Endodermal cell (in vitro differentiated cells): ENCODE results near the gene SLC22A2. TPM values are rescaled to one million over a fixed set of nuclear protein-coding genes. Genes with fewer than 3 reads are reported as not detected.
"Not testable (repeated sequence)": the region's sequence is repeated elsewhere in the genome, so short reads cannot be mapped to it uniquely, and the experiment has no call there.

Source experiments
- DNase-seq: peaks from one replicate; pipeline ENCODE4 v3.0.0-alpha.2; 2017
- H3K27ac ChIP-seq: 2 replicates; pipeline ENCODE4 v1.5.1; 2013; ENCODE audit warnings: mild to moderate bottlenecking, low read depth, low read length, moderate library complexity
- H3K27me3 ChIP-seq: 2 replicates; pipeline ENCODE4 v1.6.1; 2013; ENCODE audit warnings: mild to moderate bottlenecking, low read length, moderate library complexity; ENCODE audit not compliant: insufficient read depth, control insufficient read depth, poor library complexity, severe bottlenecking
- H3K36me3 ChIP-seq: 2 replicates; pipeline ENCODE4 v1.7.0; 2013; ENCODE audit warnings: mild to moderate bottlenecking, low read length, moderate library complexity; ENCODE audit not compliant: control insufficient read depth, insufficient read depth
- H3K4me1 ChIP-seq: one replicate; pipeline ENCODE4 v1.7.0; 2013; ENCODE audit warnings: low read length; ENCODE audit not compliant: control insufficient read depth, insufficient read depth
- H3K4me3 ChIP-seq: 2 replicates; pipeline ENCODE4 v1.5.1; 2013; ENCODE audit warnings: mild to moderate bottlenecking, low read length, moderate library complexity
- H3K9ac ChIP-seq: 2 replicates; pipeline ENCODE4 v1.6.1; 2013; ENCODE audit warnings: mild to moderate bottlenecking, low read length, moderate library complexity; ENCODE audit not compliant: poor library complexity, severe bottlenecking; ENCODE audit errors: extremely low read depth
- H3K9me3 ChIP-seq: 2 replicates; pipeline ENCODE4 v1.6.1; 2013; ENCODE audit warnings: mild to moderate bottlenecking, low read length, moderate library complexity; ENCODE audit not compliant: control insufficient read depth
- H3K27ac Mint-ChIP-seq: 2 replicates; pipeline ENCODE4 v1.8.0; 2020; ENCODE audit warnings: mixed read lengths
- H3K27me3 Mint-ChIP-seq: 2 replicates; pipeline ENCODE4 v1.8.0; 2021; ENCODE audit warnings: mild to moderate bottlenecking, mixed read lengths; ENCODE audit not compliant: insufficient read depth
- H3K36me3 Mint-ChIP-seq: 2 replicates; pipeline ENCODE4 v1.8.0; 2020; ENCODE audit warnings: low read depth, mixed read lengths
- H3K4me1 Mint-ChIP-seq: 2 replicates; pipeline ENCODE4 v1.8.0; 2020; ENCODE audit warnings: mixed read lengths
- H3K4me3 Mint-ChIP-seq: 2 replicates; pipeline ENCODE4 v1.8.0; 2020; ENCODE audit warnings: mild to moderate bottlenecking, moderate library complexity, mixed read lengths
- H3K9me3 Mint-ChIP-seq: 2 replicates; pipeline ENCODE4 v1.8.0; 2020; ENCODE audit warnings: mild to moderate bottlenecking, mixed read lengths
- CTCF ChIP-seq: fragments of 200-600 bp; sonication (generic); conservative IDR thresholded peaks from 2 replicates; pipeline ENCODE4 v1.5.0; 2021; ENCODE audit warnings: antibody characterized with exemption, mild to moderate bottlenecking
- WGBS, 2 experiments: methylation state at CpG; one replicate each; pipeline versions ENCODE4 v1.1.5 to v1.1.7; 2013; ENCODE audit warnings: missing lambda C conversion rate in 2 of 2, mixed read lengths in 1 of 2; ENCODE audit not compliant: insufficient coverage in 1 of 2, insufficient read length in 1 of 2; 5-methylcytosine and 5-hydroxymethylcytosine counted together
- total RNA-seq, 2 donors: library from RNA; stranded (reverse); fragmentation: NEBNext Ultra II Directional in 1 of 2; extraction: Animal tissue kit (Norgen Biotek cat#: 25700) in 1 of 2; gene quantifications; 2 replicates in 1 of 2; 3 replicates in 1 of 2; pipeline ENCODE4 v1.2.1, GENCODE V29; 2021

The SLC22A2 gene
- total RNA-seq, 2 donors from 2014 or later, result 0.64 to 1.00 TPM

- H3K36me3 ChIP-seq, result no peaks in the 10 kb centered on the region
- Mint-ChIP-seq H3K27ac (no peak overlapping the region), H3K27me3 (no peaks in the 10 kb centered on the region), H3K36me3 (peaks cover 4% of the 10 kb centered on the region), H3K4me1 (peaks cover 14% of the 10 kb centered on the region), H3K4me3 (no peak overlapping the region), H3K9me3 (peaks cover 38% of the 10 kb centered on the region)
- H3K4me1 ChIP-seq, result no peaks in the 10 kb centered on the region
- peaks cover 53% of the 10 kb centered on the region for H3K9me3 ChIP-seq
- H3K9ac ChIP-seq, result no peak overlapping the region
- no peak for TF ChIP-seq CTCF
- no peaks in the 10 kb centered on the region for H3K27me3 ChIP-seq
- WGBS, 2 experiments, result 96 to 100% methylated on average over 1 to 2 of the region's 2 CpGs
- H3K27ac ChIP-seq, result no peak overlapping the region
- H3K4me3 ChIP-seq, result peak overlapping the region; percentile 43
- no peak for DNase-seq
Measured at GRCh38 chr6:160238278-160238711, 20.3 kb downstream of the SLC22A2 start.

- Mint-ChIP-seq H3K9me3 (peaks cover 38% of the 10 kb centered on the region), H3K4me1 (peaks cover 14% of the 10 kb centered on the region)
- not testable (repeated sequence) for H3K36me3 ChIP-seq, H3K27ac Mint-ChIP-seq, DNase-seq, H3K27ac ChIP-seq, H3K27me3 Mint-ChIP-seq, H3K4me1 ChIP-seq, H3K36me3 Mint-ChIP-seq, H3K4me3 Mint-ChIP-seq, H3K27me3 ChIP-seq, H3K9ac ChIP-seq
- 89 to 100% methylated on average over 1 to 2 of the region's 2 CpGs for WGBS, 2 experiments
- peaks cover 53% of the 10 kb centered on the region for H3K9me3 ChIP-seq
- peak overlapping the region; percentile 43 for H3K4me3 ChIP-seq
Measured at GRCh38 chr6:160237597-160238275, 20.9 kb downstream of the SLC22A2 start.

- H3K4me1 Mint-ChIP-seq, result peaks cover 14% of the 10 kb centered on the region
- not testable (repeated sequence) for H3K27ac Mint-ChIP-seq
Measured at GRCh38 chr6:160236235-160236872, 22.3 kb downstream of the SLC22A2 start.

GRCh38 chr6:160233950-160234640 lies 24.5 kb downstream of the SLC22A2 start:
- H3K36me3 ChIP-seq, H3K27ac Mint-ChIP-seq, H3K4me1 Mint-ChIP-seq, H3K27me3 Mint-ChIP-seq, H3K4me1 ChIP-seq, H3K27me3 ChIP-seq, H3K27ac ChIP-seq, H3K9ac ChIP-seq, H3K4me3 Mint-ChIP-seq: not testable (repeated sequence)
- Mint-ChIP-seq H3K36me3 (peaks cover 17% of the 10 kb centered on the region), H3K9me3 (peaks cover 55% of the 10 kb centered on the region)
- peak overlapping the region; percentile 7 for H3K4me3 ChIP-seq
- H3K9me3 ChIP-seq, result peaks cover 75% of the 10 kb centered on the region
- DNase-seq, result peak; percentile 76
- peak; percentile 25 for TF ChIP-seq CTCF
- WGBS, 2 experiments, result 84 to 91% methylated on average over 12 of the region's 12 CpGs

More at GRCh38 chr6:160236235-160236872, 22.3 kb downstream of the SLC22A2 start:
- not testable (repeated sequence) for H3K27ac ChIP-seq, H3K36me3 ChIP-seq, H3K4me3 Mint-ChIP-seq, DNase-seq, H3K27me3 ChIP-seq, H3K27me3 Mint-ChIP-seq, H3K36me3 Mint-ChIP-seq, H3K4me1 ChIP-seq, H3K9ac ChIP-seq
- peak overlapping the region; percentile 15 for H3K4me3 ChIP-seq
- peaks cover 61% of the 10 kb centered on the region for H3K9me3 ChIP-seq
- 76 to 92% methylated on average over 2 of the region's 2 CpGs for WGBS, 2 experiments
- H3K9me3 Mint-ChIP-seq, result peaks cover 38% of the 10 kb centered on the region
